KG1 (cell line): ENCODE data around the gene SYCN.

Source experiments
- DNase-seq: peaks from one replicate; lab custom pipeline; 2025; lab: John Stamatoyannopoulos, UW

Gene SYCN

GRCh38 chr19:39171479-39172465 lies 32.3 kb downstream of the SYCN start:
- no peak for DNase-seq

- no peak for DNase-seq
Observed at GRCh38 chr19:39170386-39171231, 33.5 kb downstream of the SYCN start.

GRCh38 chr19:39169143-39169810 lies 34.8 kb downstream of the SYCN start:
- DNase-seq: no peak

GRCh38 chr19:39168258-39169142 lies 35.6 kb downstream of the SYCN start:
- DNase-seq: no peak

- DNase-seq: no peak
Observed at GRCh38 chr19:39167461-39168257, 36.4 kb downstream of the SYCN start.

- no peak for DNase-seq
Observed at GRCh38 chr19:39166571-39167391, 37.3 kb downstream of the SYCN start.

GRCh38 chr19:39165857-39166256 lies 38.2 kb downstream of the SYCN start:
- DNase-seq: no peak

GRCh38 chr19:39164289-39164688 lies 39.8 kb downstream of the SYCN start:
- no peak for DNase-seq

GRCh38 chr19:39163621-39164020 lies 40.4 kb downstream of the SYCN start:
- DNase-seq: no peak

GRCh38 chr19:39162441-39163043 lies 41.5 kb downstream of the SYCN start:
- DNase-seq: no peak

- no peak for DNase-seq
Observed at GRCh38 chr19:39160889-39161672, 43.0 kb downstream of the SYCN start.

- no peak for DNase-seq
Observed at GRCh38 chr19:39160523-39160861, 43.6 kb downstream of the SYCN start.

GRCh38 chr19:39158646-39159260 lies 45.3 kb downstream of the SYCN start:
- no peak for DNase-seq

- no peak for DNase-seq
Observed at GRCh38 chr19:39157997-39158389, 46.1 kb downstream of the SYCN start.

GRCh38 chr19:39157275-39157996 lies 46.6 kb downstream of the SYCN start:
- DNase-seq: no peak

GRCh38 chr19:39156326-39157230 lies 47.5 kb downstream of the SYCN start:
- no peak for DNase-seq
